Stimulated activated CD4-positive, alpha-beta T cell treated with anti-CD3 and anti-CD28 coated beads, Interleukin-12 subunit alpha, Interleukin-12 subunit beta, amount 100 ng/mL, for 24 hours (primary cell): Measurements from ENCODE around the gene PFDN1.

ENCODE experiments used
- DNase-seq, 2 experiments: peaks; one replicate each; pipeline ENCODE4 v3.0.0-alpha.2; 2020; ENCODE audit warnings: low read depth in 2 of 2

PFDN1 gene

DNA sequence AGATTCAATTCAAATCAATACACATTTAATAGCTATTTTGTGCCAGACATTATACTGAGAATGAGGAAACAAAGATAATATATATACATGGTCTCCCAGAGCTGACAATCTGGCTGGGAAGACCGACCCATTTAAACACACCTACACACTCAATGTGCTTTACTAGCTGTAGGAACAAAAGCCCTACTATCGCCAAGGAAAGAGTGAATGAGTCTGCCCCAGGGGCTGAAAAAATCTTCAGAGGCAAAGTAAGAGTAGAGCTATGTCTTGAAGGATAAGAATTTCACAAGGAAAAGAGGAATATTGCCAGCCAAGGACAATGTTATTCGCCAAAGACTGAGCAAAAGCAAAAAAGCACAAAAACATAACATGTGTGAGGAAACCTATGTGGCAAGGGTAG, 6.6 kb downstream of the PFDN1 start:
- DNase-seq: no peak

DNA sequence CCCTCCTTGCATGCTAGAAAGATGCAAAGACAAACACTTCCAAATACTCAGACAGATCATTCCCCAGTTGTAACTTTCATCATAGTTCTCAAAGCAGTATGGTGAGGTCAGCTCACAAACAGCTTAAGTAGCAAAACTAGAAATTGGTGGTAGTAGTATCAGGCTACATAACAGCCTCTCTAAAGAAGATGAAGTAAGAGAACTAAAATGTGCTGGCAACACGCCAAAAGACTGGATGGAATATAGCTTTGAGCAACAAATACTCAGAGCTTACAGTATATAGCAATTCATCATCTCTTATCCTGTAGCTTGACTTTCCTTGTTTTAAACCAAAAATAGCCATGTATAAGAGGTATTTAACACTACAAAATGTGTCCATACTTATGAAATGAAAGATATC, 7.5 kb downstream of the PFDN1 start:
- DNase-seq: no peak

DNA sequence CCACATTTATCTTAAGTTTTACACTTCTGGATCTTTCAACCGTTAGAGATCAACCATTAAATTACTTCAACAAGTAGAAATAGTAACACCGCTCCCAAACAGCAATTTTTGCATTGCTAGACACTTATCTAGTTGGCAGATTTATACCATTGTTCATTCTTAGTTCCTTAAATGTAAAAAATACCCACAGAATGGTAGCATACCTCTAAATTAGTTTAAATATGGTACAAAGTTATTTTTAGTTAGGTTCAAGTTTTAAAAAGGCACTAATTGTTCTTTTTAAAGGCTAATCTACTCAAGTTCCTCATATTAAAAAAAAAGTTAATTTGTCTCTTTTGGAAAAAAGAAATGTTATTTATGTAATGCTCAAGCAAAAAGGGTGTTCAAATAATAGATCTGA, 8.1 kb downstream of the PFDN1 start:
- no peak for DNase-seq

DNA sequence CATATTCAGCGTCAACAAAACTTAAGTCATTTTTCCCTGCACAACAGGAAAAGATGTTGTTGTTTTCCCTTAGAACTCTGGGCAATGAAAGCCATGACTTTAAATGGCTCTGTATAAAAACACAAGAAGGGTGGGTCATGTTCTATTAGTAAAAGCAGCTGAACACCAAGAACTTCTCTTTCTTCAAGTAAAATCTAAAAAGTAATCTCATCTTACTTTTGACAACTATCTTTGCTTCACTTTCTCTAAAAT, 9.1 kb downstream of the PFDN1 start:
- no peak for DNase-seq

DNA sequence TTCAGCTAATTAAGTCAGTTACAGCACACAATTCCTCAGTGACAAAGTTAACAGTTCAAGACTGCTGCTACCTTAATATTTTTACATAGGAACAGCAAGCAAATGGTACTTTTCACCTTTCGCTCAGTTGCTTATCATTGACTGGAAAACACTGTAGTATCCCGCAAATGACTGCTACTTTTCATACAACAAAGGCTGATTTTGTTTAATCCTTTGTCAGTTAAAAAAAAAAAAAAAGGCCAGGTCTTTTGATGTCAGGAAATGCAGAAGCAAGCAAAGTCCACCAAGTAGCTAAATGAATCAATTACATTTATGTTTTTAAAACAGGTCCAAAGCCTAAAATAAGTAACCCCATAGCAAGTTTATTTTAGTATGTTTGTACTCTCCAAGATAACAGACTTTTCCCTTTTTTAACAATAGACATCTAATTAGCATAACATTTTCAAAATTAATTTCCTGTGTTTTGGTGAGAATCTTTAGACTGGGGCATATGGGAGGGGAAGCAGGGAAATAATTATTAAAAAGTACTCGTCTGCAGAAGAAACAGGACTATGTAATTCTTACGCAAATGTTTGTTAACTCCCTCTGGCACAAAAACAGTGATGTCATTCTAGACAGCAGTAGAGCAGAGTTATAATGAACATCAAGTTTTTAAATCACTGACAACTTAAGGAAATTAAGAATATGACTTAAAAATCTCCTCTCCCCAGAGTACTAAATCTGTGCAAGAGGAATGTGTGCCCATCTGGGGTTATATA, 9.6 kb downstream of the PFDN1 start:
- no peak for DNase-seq

DNA sequence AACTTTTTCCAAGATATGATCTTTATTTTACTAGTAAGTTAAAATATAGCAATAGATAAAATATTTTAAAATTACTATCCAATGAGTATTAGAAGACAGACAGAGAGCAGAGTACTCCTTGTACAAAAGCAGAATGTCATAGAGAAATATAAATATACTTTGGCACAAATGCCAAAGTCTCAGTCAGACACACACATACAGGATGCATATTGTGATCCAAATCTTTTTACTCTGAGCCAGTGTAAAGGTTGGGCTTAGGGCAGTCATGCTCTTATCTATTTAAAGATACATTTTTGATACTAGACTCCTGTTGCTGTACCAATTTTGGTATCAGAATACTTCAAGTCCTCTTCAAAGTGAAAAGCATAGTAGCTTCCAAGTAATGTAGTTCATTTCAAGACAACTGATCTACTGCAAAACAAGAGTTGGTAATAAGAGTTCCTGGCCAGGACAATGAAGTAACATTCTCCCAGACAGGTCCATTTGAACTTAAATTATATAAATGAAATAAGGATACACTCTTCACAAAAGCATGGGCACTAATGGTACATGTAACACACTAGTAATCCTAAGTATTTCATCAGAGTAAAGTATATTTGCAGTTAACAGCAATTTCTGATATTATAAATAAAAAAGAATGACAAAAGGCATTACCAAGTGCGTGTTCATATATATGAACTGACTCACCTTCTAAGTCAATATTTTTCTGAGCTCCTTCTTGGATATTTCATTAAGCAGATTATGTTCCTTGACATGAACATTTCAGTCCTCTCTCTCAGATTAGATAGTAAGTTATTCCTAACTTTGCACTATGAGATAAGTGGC, 10.5 kb downstream of the PFDN1 start:
- DNase-seq: no peak

DNA sequence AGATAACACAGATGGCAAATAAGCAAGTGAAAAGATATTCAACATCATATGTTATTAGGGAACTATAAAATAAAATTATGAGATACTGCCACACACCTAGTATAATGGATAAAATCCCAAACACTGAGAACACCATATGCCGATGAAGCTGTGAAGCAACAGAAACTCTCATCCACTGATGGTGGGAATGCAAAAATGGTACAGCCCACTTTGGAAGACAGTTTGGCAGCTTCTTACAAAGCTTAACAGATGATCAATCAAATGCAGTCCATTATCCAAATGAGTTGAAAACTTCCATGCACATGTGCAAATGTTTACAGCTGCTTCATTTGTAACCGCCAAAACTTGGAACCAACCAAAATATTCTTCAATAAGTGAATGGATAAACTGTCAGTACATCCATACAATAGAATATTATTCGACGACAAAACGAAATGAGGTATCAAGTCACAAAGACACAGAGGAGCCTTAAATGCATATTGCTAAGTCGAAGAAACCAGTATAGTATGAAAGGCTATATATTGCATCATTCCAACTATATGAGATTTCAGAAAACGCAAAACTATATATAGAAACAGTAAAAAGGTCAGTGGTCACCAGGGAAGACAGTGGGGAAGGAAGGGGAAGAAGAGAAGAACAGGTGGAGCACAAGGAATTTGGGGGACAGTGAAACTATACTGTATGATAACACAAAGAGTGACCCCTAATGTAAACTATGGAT, 14.9 kb downstream of the PFDN1 start:
- DNase-seq: no peak

DNA sequence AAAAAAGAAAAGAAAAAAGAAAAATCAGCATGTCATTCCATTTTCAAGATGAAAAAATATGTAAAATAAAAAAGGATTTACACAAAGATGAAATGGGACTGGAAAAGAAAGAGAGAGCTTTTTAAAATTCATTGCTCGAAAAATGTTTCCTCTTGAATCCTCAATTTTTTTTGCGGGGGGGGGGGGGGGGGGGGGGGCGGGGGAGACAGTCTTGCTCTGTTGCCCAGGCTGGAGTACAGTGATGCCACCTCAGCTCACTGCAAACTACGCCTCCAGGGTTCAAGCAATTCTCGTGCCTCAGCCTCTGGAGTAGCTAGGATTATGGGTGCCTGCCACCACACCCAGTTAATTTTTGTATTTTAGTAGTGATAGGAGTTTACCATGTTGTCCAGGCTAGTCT, 16.5 kb downstream of the PFDN1 start:
- no peak for DNase-seq

DNA sequence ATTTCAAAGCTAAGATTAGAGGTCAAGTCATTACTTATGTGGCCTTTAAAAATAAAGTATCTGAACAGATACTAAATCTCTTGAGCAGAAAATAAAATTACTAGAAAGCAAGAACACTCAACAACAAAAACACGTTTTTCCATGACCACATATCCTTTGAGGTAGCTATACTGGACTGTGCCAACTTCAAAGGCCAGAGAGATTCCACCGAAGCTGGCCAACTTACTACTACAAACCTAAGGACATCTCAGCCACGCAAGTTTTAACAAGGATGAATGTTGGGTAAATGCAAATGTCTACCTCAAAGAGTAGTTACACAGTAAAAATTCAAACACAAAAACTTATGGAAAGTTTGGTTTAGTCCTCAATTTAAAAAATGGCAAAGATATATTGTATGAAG, 18.9 kb downstream of the PFDN1 start:
- no peak for DNase-seq

DNA sequence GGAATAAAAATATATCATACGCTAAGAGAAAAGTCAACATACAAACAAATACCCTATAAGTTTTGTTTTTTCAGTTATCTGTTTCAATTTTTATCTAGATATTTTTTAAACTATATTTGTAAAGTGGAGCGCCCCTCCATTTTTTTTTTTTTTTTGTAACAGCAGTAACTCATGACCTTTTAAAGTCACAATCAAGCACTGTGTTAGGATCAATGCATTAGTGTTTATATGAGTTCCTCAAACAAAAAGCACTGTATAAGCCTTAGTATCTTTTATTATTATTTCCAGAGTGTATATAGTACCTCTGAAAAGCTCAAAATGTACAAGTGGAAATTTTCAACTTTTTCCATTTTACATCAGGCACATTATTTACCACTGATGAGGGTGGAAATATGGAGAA, 20.6 kb downstream of the PFDN1 start:
- DNase-seq: no peak

DNA sequence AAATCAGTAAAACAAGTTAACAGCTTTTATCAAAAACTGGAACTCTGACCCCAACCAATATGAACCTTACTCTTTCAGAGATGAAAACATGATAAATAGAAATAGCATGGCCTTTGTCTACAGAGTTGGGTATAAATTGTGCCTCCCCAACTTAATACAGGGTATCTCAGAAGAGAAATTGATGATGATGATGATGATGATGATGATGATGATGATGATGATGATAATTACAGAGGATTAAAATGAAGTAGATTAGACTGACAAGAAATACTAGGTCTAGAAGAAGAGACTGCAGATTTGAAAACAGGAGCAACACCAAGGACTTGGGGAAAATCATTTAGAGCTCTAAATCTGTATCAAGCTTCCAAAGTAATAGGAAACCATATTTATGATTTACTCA, 27.1 kb downstream of the PFDN1 start:
- no peak for DNase-seq

DNA sequence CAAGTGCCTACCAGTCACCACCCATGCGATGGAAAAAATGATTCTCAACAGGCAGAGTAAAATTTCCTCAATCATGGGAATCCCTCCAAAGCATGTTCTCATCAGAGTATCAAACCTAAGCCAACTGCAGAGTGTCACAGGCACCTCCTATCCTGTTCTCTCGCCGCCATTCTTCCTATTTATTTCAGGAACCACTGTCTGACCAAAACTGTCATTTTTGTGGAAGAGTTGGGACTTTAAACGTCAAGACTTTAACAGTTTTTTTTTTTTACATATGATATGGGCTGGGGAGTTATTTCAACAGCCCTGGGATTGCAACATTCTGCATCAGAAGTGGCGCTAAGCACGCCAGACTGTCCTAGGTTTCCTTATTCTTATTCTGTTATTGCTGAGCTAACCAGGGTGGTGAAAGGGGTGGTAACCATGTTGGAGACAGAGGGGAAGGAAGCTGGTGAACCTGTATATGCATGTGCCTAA, 29.5 kb downstream of the PFDN1 start:
- no peak for DNase-seq

DNA sequence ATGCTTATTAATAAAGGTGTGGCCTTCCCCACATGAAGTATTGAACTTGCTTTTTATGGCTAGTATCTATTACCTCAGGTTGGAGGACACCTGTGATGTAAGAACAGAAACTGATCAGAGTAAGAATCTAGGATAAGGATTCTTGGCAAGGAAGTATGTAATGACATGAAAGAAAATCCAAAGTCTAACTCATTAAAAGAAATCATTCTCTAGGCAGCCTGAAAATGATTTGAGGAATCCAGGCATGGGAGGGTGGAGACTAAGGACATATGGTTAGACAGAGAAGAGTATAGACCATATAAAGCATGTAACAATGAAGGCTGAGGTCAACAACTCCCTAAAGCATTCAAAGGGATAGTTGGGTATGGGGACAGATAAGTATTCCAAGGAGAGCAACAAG, 32.9 kb downstream of the PFDN1 start:
- DNase-seq: no peak

DNA sequence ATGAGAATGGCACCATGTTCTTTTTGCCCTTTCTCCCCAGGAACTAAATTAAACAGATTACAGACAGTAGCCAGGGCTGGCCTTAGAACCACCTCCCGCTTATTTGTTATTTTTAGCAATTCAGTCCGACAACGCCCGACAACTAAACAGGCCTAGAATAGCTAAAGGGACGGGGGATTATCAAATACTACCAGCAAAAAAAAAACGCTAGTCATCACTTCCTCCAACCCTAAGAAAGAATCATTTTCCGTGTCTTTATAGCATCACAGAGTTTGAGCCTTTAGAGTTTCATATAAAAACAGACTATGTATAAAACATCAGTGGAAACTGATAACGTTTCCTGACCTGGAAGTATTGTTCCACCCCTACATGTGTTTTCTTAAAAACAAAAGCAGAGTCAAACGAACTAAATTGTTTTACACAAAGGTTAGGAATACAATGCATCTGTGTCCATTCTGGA, 35.3 kb downstream of the PFDN1 start:
- no peak for DNase-seq

DNA sequence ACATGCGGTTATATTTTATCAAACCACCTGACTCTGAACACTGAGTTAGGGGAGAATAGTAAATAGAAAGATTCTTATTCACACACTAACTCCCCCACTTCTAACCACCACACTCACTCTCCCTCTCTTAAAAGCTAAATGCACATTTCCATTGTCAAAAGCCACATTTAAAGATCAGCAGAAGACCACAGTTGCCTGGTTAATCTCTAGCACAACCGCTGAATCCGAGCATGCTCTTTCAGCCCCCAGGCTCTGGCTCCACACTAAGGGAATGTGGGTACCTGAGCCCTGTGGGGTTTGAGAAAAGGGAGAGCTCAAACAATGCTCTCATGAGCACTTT, 35.7 kb downstream of the PFDN1 start:
- no peak for DNase-seq

DNA sequence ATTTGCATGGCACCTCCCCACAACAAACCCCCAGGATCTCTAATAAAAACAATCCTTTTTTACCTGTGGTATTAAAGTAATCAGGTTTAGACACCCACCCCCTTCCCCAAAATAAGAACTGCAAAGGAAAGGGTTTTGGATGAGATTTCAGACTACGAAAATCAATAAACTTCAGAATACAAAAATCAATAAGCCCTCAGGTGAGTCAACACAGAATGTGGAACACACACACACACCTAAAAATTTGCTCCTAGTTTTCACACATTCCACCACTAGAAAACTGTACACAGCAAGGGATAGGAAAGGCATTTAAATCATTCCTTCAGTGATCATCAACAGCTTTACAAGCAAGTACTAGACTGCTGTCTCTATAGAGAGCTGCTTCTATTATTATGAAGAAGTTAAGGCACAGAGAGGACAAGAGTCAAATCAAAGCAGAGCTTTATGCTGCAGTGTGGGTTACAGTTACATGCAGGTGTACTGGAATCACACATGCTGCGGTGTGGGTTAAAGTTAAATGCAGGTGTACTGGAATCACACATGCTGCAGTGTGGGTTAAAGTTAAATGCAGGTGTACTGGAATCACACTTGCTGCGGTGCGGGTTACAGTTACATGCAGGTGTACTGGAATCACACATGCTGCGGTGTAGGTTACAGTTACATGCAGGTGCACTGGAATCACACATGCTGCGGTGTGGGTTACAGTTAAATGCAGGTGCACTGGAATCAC, 36.3 kb downstream of the PFDN1 start:
- DNase-seq: no peak

DNA sequence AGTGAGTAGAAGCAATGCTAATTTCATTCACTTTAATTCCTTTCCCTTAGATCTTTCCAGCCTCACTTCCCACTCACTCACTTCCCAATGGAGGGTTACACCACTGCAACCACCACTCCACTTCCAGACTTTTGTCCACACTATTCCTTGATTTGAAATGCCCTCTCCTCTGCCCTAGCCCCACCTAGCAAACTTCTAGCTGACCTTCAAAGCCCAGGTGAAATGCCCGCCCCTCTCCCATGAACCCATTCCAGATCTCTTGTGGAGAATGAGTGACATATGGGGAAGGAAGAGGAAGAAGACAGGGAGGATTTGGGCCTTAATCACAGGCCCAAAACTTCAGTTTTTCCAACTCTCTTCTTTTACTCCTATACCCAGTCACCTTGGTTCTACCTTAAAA, 37.1 kb downstream of the PFDN1 start:
- no peak for DNase-seq

DNA sequence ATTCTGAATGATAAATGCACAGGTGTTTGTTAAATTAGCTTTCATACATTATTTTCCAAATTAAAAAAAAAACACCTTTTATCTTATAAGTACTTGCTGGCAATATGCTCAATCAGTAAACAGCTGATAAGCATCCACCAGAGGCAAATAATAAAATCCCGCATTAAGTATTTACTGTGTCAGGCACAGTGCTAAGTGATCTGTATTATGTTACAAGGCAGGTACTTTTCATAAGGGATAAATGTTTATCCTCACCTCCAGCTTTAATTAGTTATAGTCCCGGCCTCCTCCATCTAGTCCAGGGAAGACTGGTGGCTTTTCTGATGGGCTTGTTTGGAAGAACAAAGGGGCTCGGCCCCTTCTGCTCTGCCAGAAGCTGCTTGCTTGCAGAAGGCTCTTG, 40.1 kb downstream of the PFDN1 start:
- DNase-seq: no peak

DNA sequence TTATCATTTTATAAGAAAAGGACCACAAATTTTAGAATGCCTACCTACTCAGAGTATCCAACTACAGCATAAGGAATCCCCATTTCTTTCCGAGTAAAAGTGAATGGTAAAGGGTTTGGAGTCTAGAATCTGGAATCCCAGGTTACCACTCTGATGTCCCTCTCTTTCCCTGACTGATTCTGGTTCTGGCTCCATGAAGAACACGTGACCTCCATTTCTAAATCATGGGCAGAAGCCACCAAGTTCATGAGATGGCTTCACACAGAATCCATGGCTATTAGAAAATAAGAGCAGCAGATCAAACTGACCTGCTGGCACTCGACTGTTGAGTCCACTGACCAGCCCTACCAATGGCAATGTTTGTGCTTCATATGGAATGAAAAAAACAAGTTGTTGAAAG, 40.7 kb downstream of the PFDN1 start:
- DNase-seq: no peak

DNA sequence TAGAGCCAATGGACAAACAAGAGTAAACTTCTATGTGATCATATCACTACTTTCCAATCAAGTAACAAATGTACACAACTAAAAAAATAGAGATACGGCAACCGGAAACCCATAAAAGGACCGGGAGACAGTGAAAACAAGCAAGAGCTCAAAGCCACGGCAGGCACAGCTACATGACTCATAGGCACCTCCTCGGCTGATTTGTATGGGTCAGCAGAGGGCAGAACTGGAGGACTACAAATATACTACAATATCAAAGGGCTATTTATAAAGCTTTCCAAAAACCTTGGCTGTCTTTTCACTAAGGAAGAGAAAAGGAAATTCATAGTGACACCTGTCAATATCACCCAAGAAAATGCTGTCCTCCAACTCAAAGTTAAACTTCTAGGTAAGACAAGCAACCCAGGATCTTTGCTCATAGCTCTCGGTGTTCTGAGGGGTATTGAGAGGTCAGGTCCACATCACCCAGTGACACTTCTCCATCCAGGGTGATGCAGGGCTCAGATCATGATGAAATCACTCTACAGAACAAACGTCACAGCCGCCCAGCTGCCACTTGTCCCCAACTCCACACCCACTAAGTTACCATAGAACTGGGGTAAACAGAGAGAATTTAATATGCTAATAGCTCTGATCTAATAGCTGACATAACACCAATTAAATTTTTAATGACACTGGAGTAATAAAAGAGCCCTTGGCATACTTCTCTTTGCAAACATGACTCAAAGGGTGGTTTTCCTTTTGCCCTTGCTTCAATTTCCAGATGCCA, 41.3 kb downstream of the PFDN1 start:
- DNase-seq: no peak

DNA sequence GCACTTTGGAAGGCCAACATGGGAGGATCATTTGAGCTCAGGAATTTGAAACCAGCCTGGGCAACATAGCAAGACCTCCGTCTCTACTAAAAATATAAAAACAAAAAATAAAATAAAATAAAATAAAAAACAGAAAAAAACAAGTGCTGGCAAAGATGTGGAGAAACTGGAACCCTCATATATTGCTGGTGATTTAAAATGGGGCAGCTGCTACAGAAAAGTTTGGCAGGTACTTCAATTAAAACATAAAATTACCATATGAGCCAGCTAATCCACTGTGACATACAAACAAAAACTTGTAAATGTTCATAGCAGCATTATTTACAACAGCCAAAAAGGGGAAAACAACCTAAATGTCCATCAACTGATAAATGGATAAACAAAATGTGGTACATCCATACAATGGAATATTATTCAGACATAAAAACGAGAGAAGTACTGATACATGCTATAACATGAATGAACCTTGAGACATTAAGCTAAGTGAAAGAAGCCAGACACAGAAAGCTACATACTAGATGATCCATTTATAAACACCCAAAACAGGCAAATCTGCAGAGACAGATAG, 42.7 kb downstream of the PFDN1 start:
- no peak for DNase-seq
